Adrenal gland (tissue), 12 donors: ENCODE measurements around the gene UCP2. TPM values are rescaled to one million over a fixed set of nuclear protein-coding genes. Genes with fewer than 3 reads are reported as not detected.
A peak's percentile ranks its signal among the peaks of the same experiment; 100 is the strongest.

Source experiments
- DNase-seq, 7 donors: peaks; one replicate each; pipeline ENCODE4 v3.0.0-alpha.2; 2019 to 2020
- H3K27ac ChIP-seq, 5 donors: fragments of 200-600 bp; sonication (generic) in 4 of 5; 1 replicate in 3 of 5; 2 replicates in 2 of 5; pipeline versions ENCODE4 v1.5.1 to v1.8.0; 2016 to 2020; ENCODE audit warnings: mild to moderate bottlenecking in 1 of 5
- H3K27me3 ChIP-seq: fragments of 200-600 bp; 2 replicates; pipeline ENCODE4 v1.8.0; 2021
- H3K36me3 ChIP-seq, 2 donors: fragments of 200-600 bp; replicated peaks in 1 of 2; 1 replicate in 1 of 2; 2 replicates in 1 of 2; pipeline versions ENCODE4 v1.5.1 to v1.8.0; 2018 to 2022
- H3K4me1 ChIP-seq, 2 donors: fragments of 200-600 bp; replicated peaks in 1 of 2; 1 replicate in 1 of 2; 2 replicates in 1 of 2; pipeline versions ENCODE4 v1.5.1 to v1.8.0; 2018 to 2021
- H3K4me3 ChIP-seq, 4 donors: fragments of 200-600 bp; sonication (generic) in 3 of 4; one replicate each; pipeline ENCODE4 v1.5.1; 2016 to 2018
- H3K9me3 ChIP-seq, 3 donors: fragments of 200-600 bp; sonication (generic) in 1 of 3; replicated peaks in 1 of 3; 1 replicate in 2 of 3; 2 replicates in 1 of 3; pipeline versions ENCODE4 v1.5.1 to v1.8.0; 2016 to 2021
- CTCF ChIP-seq, 6 experiments: fragments of 450-650 bp in 4 of 6; fragments of 200-600 bp in 2 of 6; sonication (generic) in 1 of 6; IDR thresholded peaks; 1 replicate in 5 of 6; 2 replicates in 1 of 6; pipeline versions ENCODE4 v1.5.1 to v1.8.0; 2016 to 2021; ENCODE audit warnings: antibody characterized with exemption in 6 of 6, mild to moderate bottlenecking in 2 of 6, moderate library complexity in 1 of 6
- POLR2A ChIP-seq, 2 donors: fragments of 450-650 bp; IDR thresholded peaks; one replicate each; pipeline ENCODE4 v1.6.1; 2017; ENCODE audit warnings: antibody characterized with exemption in 2 of 2, mild to moderate bottlenecking in 2 of 2, moderate library complexity in 1 of 2
- WGBS, 4 donors: extraction: QIAGEN DNeasy Blood & Tissue Kit in 2 of 4; methylation state at CpG; one replicate each; pipeline versions ENCODE4 v1.1.5 to v1.1.7; 2013 to 2017; 5-methylcytosine and 5-hydroxymethylcytosine counted together
- intact Hi-C, 2 donors: fragments of 100-400 bp; cut with DNase I; formaldehyde crosslinking; loops; one replicate each; pipeline versions ENCODE4 v1.14.1 to v1.15.0; 2022 to 2023
- polyA plus RNA-seq, 3 donors: library from polyadenylated mRNA; stranded (reverse); fragments of 200-250 nt in 2 of 3; fragments of 350-450 nt in 1 of 3; fragmentation: Illumina TruSeq in 1 of 3; extraction: RNeasy Lipid Tissue Mini Kit (QIAGEN cat#74804) in 1 of 3; gene quantifications; one replicate each; pipeline ENCODE4 v1.2.3, GENCODE V29; 2013 to 2014
- total RNA-seq, 9 donors: library from RNA; depleted of rRNA in 4 of 9; stranded (reverse); fragments of >200 nt in 4 of 9; fragments of 120-200 nt in 1 of 9; fragmentation: NEBNext Ultra II Directional in 1 of 9; extraction: Animal tissue kit (Norgen Biotek cat#: 25700) in 1 of 9; gene quantifications; one replicate each; pipeline versions ENCODE4 v1.1.0 to v1.2.4, GENCODE V29; 2013 to 2023
- donor health status: healthy with polysubstance abuse.
- donor health status: Bipolar disorder and iron deficiency.
- donor health status: DM: yes; HTN: yes; CAD: no.
- donor health status: DM: no; HTN: no; CAD: no.
- donor health status: DM: no; HTN: no; CAD: no.
- donor health status: DM: yes; HTN: yes; CAD: no.

The UCP2 gene
- total and polyA plus RNA-seq, 12 donors = 12.4 to 117 (median 40.9) TPM

DNA sequence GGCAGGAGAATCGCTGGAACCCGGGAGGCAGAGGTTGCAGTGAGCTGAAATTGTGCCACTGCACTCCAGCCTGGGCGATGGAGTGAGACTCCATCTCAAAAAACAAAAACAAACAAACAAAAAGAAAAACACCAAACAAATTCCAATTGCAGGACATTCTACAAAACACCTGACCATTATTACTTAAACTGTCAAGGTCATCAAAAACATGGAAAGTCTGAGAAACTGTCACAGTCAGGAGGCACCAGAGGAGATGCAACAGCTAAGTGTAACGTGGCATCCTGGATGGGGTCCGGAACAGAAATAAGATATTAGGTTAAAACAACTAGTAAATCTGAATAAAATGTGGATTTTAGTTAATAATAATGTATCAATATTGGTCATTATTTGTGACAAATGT is 32.7 kb downstream of the UCP2 start:
- no peaks in the 10 kb centered on the region for H3K27me3 ChIP-seq
- no peaks in the 10 kb centered on the region for H3K4me1 ChIP-seq
- no peaks in the 10 kb centered on the region for H3K36me3 ChIP-seq
- WGBS, 4 donors = 83 to 94% (median 93%) methylated on average over 5 of the region's 5 CpGs
- TF ChIP-seq CTCF (IDR thresholded peaks at IDR 0.05) (no peak), POLR2A (IDR thresholded peaks at IDR 0.05) (no peak)
- H3K9me3 ChIP-seq = no peaks in the 10 kb centered on the region
- intact Hi-C loops = no loop called here
- H3K27ac ChIP-seq = no peak overlapping the region
- H3K4me3 ChIP-seq = no peak overlapping the region
- no peak for DNase-seq

DNA sequence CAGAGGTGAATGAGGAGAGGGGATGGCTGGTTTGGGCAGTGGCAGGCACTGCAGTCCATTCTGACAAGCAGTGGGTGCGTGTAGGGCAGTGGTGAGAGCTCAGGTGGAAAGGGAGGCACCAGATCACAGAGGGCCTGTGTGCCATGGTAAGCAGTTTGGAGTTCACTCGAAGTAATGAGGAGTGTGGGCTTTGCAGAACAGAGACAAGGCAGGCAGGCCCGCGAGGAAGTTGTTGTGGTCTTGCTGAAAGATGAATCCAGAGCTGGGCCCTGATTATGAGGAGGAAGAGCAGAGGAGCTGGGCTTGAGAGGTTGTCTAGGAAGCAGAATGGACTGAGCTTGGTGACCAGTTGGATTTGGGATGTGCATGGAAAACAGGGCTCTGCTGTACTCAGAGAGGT is 33.4 kb downstream of the UCP2 start:
- no peaks in the 10 kb centered on the region for H3K4me1 ChIP-seq
- H3K36me3 ChIP-seq = no peaks in the 10 kb centered on the region
- TF ChIP-seq POLR2A (IDR thresholded peaks at IDR 0.05) (no peak), CTCF (IDR thresholded peaks at IDR 0.05) (no peak)
- no peaks in the 10 kb centered on the region for H3K27me3 ChIP-seq
- 70 to 83% (median 80%) methylated on average over 4 of the region's 4 CpGs for WGBS, 4 donors
- H3K9me3 ChIP-seq = no peaks in the 10 kb centered on the region
- peak in 1 of 7 donors; percentile 8 for DNase-seq
- H3K4me3 ChIP-seq = no peak overlapping the region
- intact Hi-C loops = no loop called here
- H3K27ac ChIP-seq = no peak overlapping the region

GRCh38 chr11:73946798-73947458 is 35.7 kb downstream of the UCP2 start:
- no peaks in the 10 kb centered on the region for H3K36me3 ChIP-seq
- no peaks in the 10 kb centered on the region for H3K4me1 ChIP-seq
- WGBS, 4 donors = 80 to 87% (median 81%) methylated on average over 12 to 13 of the region's 13 CpGs
- no peak overlapping the region for H3K27ac ChIP-seq
- no peak for DNase-seq
- no peak overlapping the region for H3K4me3 ChIP-seq
- no peak for TF ChIP-seq POLR2A (IDR thresholded peaks at IDR 0.05)
- no peak for TF ChIP-seq CTCF (IDR thresholded peaks at IDR 0.05)
- no peaks in the 10 kb centered on the region for H3K27me3 ChIP-seq
- intact Hi-C loops = no loop called here
- no peaks in the 10 kb centered on the region for H3K9me3 ChIP-seq

DNA sequence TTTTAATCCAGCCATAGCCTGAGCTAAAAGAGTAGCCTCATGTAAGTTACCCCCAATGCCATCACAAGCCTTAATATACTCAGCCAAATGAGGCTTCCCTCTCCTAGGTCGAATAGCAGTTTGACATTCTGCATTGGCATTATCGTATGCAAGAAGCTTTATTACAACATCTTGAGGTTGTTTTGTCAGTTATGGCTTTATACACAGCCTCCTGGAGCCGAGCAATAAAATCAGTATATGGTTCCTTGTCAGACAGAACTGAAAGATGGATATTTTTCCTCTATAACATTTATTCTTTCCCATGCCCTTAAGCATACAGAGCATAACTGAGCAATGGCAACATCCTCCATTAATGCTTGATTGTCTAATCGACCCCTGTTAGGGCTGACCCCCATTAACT is 37.2 kb downstream of the UCP2 start:
- WGBS, 4 donors = 53 to 70% (median 59%) methylated on average over 4 of the region's 4 CpGs
- intact Hi-C loops = no loop called here

More for the DNA sequence above, 37.2 kb downstream of the UCP2 start:
- DNase-seq = no peak
- TF ChIP-seq POLR2A (IDR thresholded peaks at IDR 0.05) (no peak), CTCF (IDR thresholded peaks at IDR 0.05) (no peak)
- Histone ChIP-seq H3K36me3 (no peaks in the 10 kb centered on the region), H3K4me1 (no peaks in the 10 kb centered on the region), H3K4me3 (no peak overlapping the region), H3K27ac (no peak overlapping the region), H3K27me3 (no peaks in the 10 kb centered on the region), H3K9me3 (no peaks in the 10 kb centered on the region)
